RPMI7951 (cell line): ENCODE measurements around the gene LRRC27. TPM values are rescaled to one million over a fixed set of nuclear protein-coding genes. Genes with fewer than 3 reads are reported as not detected.
"Not testable (repeated sequence)": the region's sequence is repeated elsewhere in the genome, so short reads cannot be mapped to it uniquely, and the experiment has no call there.

ENCODE experiments used
- DNase-seq: peaks from one replicate; pipeline ENCODE4 v3.0.0-alpha.2; 2012; ENCODE audit warnings: low read depth
- total RNA-seq: library from RNA; depleted of rRNA; stranded (reverse); fragments of >200 nt; shearing (Covaris generic); gene quantifications from 2 replicates; pipeline ENCODE4 v1.2.3, GENCODE V29; 2014

LRRC27 gene
- total RNA-seq, 1 experiment from 2014 or later, result 4.3 TPM

- DNase-seq, result not testable (repeated sequence)
These were observed 17.1 kb upstream of the LRRC27 start for GRCh38 chr10:132314881-132315280.

DNA sequence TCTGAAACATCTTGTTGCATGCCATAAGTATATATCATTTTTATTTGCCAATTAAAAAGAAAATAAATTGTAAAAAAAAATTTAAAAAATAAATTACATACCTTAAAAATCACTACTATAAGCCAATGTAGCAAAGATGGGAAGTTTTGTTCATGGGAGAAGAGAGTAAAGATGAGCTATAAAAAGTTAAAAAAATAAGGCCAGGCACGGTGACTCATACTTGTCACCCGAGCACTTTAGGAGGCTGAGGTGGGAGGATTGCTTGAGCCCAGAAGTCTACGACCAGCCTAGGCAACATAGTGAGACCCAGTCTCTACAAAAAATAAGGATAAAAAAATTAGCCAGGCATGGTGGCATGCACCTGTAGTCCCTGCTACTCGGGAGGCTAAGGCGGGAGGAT lies 15.9 kb upstream of the LRRC27 start:
- no peak for DNase-seq

DNA sequence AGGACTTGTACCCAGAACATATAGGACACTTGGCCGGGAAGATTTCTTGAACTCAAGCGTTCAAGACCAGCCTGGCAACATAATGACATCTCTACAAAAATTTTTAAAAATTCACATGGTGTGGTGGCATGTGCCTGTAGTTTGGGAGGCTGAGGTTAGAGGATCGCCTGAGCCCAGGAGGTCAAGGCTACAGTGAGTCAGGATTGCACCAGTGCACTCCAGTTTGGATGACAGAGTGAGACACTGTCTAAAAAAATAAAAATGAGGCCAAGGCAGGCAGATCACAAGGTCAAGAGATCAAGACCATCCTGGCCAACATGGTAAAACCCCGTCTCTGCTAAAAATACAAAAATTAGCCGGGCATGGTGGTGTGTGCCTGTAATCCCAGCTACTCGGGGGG lies 14.5 kb upstream of the LRRC27 start:
- not testable (repeated sequence) for DNase-seq

DNA sequence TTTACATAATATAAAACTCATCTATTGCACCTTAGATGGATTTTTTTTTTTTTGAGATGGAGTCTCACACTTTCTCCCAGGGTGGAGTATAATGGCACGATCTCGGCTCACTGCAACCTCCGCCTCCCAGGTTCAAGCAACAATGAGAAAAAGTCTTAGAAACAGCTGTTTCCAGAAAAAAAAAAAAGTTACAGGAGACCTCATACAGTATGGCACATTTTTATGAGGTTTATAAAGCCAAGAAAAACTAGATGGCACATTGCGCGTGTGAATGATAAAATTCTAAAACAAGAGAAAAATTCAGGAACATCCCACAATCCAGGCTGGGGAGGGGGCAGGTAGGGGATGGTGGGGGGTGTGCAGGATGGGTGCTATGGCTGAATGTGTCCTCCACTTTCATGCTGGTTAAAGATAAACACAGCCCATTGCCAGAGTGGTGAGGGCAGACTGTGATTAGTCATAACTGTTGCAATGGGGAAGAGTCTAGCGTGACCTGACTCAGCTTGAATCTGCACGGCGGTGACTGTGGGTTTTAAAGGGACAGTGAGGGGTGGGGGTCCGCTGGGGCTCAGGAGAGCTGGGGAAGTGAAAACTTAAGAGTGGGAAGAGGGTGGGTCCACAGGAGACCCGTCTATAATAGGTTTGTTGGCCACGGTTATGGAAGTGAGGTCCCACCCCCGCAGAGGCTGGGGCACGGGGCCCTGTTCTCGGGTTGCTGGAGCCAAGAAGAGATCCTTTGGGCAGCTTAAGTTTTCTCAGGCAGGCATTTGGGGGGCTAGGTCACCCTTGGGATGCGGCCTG lies 11.9 kb upstream of the LRRC27 start:
- peak; percentile 87 for DNase-seq

DNA sequence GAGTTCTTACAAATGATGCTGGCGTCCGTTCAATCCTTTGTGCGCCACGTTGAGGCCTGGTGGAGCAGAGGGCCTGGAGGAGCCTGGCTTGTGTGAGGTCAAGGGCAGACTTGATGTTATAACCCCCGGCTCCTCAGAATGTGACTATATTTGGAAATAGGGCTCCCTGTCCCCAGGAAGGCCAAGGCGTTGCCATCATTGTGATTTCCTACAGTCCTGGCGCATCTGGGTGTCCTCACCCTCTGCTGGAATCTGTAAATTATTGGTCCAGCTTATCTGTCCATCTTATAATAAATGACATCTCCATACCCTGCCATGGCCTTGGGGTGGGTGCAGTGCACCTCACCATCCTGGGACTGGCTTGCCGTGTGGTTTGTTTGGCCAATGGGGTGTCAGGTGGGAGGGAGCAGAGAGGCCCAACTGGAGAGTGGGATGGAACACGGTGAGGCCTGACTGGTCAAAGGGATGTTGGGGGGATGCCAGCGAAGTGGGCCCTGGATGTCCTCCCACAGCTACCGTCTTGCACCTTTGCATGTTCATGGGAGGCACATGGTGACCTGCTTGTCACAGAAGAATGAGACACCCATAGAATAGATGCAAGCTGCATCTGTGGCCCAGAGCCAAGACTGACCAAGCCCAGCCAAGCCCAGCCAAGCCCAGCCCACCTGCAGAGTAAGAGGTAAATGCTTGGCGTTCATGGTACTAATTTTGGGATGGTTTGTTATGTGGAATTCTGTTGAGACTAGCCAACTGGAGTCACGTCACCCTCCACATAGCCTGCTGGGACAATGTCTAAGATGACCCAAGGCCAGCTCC lies 11.1 kb upstream of the LRRC27 start:
- peak; percentile 40 for DNase-seq

GRCh38 chr10:132321726-132322125 lies 10.3 kb upstream of the LRRC27 start:
- no peak for DNase-seq

DNA sequence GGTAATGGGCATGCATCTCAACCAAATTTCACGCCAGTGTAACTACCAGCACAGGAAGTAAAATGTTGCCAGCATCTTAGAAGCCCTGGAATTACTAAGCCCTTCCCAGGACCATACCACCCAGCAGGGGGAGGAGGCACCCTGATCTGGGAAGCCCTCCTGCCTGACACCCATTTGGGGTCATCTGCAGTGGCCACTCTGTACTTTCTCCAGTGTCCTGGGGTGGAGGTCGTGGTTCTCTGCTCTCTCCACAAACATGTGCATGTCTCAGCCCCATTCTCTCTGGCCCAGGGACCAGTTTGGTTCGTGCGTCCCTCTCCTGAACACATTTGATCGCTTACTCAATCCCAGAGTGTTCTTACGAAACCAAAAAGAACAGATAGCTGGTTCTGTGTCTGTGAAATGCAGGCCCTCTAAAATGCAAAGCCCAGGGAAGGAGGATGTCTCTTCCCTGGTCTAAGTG lies 9.4 kb upstream of the LRRC27 start:
- peak; percentile 46 for DNase-seq

DNA sequence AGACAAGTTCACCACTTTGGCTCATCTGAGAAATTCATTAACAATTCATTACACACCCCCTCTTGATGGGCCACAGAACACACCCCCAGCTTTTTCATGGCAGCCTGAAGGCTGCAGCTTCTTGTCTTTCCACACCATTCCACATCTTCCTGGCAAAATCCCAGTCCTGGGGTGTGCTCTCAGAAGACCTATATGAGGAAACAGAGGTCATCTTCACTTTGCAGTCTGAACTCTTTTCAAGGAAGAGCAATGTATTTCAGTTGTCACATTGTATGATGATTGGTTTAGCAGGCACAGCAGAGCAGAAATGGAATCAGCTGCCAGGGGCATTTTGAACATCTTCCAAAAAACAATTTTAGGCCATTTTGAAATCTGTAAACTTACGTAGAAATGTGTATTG lies 7.8 kb upstream of the LRRC27 start:
- no peak for DNase-seq

- no peak for DNase-seq
These were observed 5.6 kb upstream of the LRRC27 start for GRCh38 chr10:132326344-132326889.

GRCh38 chr10:132326925-132327324 lies 5.1 kb upstream of the LRRC27 start:
- no peak for DNase-seq

DNA sequence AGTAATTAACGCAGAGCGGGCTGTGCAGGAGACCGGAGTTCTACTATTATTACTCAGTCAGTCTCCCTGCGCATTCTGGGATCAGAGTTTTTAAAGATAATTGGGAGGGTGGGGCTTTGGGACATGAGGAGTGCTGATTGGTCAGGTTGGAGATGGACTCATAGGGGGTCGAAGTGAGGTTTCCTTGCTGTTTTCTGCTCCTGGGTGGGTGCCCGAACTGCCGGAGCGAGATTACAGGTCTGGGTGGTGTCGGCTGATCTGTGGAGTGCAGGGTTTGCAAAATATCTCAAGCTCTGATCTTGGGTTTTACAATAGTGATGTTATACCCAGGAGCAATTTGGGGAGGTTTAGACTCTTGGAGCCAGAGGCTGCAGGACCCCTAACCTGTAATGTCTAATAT lies 3.9 kb upstream of the LRRC27 start:
- DNase-seq, result no peak

DNA sequence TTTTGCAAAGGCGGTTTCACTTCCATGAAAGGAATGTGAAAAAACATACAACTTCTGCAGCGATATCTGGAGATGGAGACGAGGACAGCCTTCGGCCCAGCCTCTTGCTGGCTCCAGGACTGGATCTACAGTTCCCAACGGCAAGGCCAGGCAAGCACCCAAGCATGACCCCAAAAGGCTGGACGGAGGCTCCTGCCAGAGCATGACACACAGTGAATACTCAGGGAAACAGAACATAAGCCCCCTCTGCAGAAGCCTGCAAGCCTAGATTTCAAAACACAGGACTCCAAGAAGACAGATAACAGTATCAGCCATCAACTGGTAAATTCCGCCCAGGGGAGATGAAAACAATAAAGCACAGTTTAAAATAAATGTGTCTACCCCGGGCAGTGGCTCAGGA lies 3.3 kb upstream of the LRRC27 start:
- DNase-seq, result no peak

GRCh38 chr10:132329565-132330485 lies 2.2 kb upstream of the LRRC27 start:
- peak; percentile 85 for DNase-seq

DNA sequence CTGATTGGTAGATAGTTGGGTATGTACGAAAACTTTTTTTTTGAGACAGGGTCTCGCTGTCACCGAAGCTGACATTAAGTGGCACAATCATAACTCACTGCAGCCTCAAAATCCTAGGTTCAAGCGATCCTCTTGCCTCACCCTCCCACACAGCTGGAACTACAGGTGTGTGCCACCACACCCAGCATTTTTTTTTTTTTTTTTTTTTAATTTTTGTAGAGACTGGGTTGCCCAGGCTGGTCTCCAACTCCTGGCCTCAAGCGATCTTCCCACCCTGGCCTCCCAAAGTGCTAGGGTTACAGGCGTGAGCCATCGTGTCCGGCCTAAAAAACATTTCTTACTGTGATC lies 1.5 kb upstream of the LRRC27 start:
- no peak for DNase-seq

DNA sequence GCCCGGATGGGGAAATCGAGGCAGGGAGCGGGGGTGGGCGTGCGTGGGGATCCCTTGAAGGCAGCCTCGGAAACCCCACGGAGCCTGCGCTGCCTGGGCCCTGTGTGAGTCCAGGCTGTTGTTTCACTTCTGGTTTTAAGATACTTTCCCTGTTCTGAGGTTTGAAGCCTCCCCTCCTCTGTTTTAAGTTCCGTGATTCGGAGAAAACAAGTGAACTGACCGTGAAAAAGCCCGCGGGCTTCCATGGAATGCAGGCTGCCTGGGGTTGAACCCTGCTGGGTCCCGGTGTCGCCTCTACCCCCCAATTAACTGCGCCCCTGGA lies 401 bp downstream of the LRRC27 start:
- DNase-seq, result no peak

DNA sequence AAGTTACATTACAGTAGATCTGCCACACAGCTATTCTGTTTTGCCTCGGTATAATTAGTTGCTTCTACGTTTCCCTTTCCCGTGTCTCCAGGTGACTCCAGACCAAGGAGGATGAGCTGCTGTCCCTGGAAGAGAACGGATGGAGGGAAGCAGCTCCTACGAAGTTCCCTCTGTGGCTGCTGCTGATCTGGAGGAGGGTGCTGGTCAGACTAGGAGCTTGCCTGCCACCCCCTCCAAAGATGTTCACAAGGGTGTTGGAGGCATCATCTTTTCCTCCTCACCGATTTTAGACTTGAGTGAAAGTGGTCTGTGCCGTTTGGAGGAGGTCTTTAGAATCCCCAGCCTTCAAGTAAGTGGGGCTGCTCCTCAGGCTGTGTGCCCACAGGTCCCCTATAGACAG lies 1.4 kb downstream of the LRRC27 start:
- DNase-seq, result no peak

DNA sequence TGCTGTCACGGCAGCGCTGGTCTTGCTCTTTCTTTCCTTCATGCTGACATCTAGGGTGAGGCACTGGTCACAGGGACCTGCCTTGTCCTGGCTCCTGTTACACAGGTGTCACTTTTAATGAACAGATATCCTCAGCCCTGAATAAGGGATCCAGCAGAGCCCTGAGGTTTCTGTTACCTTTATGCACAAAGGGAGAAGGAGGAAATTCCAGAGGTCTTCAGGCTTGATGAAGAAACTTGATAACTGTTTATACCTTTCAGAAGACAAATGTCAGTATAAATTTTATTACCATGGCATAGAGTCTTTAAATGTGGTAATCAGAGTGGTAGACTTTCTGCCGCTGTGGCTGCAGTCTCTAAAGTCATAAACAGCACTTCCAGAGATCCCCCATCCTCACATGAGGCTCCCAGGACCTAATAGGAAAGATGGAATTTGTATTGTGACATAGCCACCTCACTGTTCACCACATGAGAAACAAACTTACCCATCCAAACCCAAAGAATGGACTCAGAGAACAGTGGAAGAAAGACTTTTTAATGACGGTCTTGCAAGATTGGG lies 2.7 kb downstream of the LRRC27 start:
- DNase-seq, result no peak

GRCh38 chr10:132335189-132336063 lies 3.4 kb downstream of the LRRC27 start:
- DNase-seq, result no peak

DNA sequence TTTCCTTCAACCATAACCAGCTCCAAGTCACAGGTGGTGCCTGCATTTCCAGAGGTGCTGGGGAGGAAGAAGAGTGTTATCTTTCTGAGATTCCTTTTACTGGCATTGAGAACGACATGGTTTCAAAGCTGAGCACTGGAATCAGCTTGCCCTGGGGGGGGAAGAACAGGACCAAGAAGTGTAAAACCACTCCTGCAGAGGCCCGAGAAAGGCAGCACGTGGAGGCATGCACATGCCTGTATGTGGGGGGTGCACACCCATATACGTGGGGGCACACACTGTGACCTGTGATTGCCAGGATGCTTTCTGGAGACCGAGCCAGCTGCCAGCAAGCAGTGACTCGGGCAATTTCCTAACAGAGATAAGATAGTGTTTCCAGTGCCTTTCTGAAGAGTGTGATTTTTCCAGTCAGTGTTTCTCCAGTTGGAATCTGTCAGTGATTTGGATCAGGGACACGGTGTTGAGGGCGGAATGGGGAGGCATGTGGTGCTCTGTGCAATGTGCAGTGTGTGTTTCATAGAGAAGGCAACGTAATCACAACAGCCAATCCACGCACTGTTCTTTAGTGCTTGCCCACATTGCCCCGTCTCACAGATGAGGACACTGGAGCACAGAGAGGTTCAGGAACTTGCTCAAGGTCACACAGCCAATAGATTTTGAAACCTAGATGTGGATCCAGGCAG lies 4.2 kb downstream of the LRRC27 start:
- no peak for DNase-seq

GRCh38 chr10:132336919-132337407 lies 5.0 kb downstream of the LRRC27 start:
- DNase-seq, result peak; percentile 45
